H1 (cell line): ENCODE measurements around the gene E2F1. TPM values are rescaled to one million over a fixed set of nuclear protein-coding genes. Genes with fewer than 3 reads are reported as not detected.

Experiments used
- ASH2L ChIP-seq: fragments of 200-600, 300-600 bp; sonication (generic); IDR thresholded peaks from one replicate; pipeline ENCODE4 v1.7.1; 2017; ENCODE audit warnings: low read length
- BCL11A ChIP-seq, 2 experiments: IDR thresholded peaks; one replicate each; pipeline ENCODE4 v1.6.1; 2011; ENCODE audit warnings: low read depth in 2 of 2, low read length in 2 of 2, mild to moderate bottlenecking in 2 of 2
- CHD1 ChIP-seq: IDR thresholded peaks from 2 replicates; pipeline ENCODE4 v1.6.1; 2012; ENCODE audit warnings: low read depth, low read length, improper control_type of control experiment
- CREB1 ChIP-seq: IDR thresholded peaks from 2 replicates; pipeline ENCODE4 v1.6.1; 2012; ENCODE audit warnings: inconsistent platforms
- CTBP2 ChIP-seq: IDR thresholded peaks from 2 replicates; pipeline ENCODE4 v1.7.0; 2011; ENCODE audit warnings: borderline replicate concordance, mild to moderate bottlenecking, moderate library complexity, mixed read lengths, low read length; ENCODE audit not compliant: insufficient read depth, insufficient read length
- E2F6 ChIP-seq: IDR thresholded peaks from 2 replicates; pipeline ENCODE4 v1.6.1; 2012; ENCODE audit warnings: inconsistent platforms
- FOSL1 ChIP-seq: IDR thresholded peaks from 2 replicates; pipeline ENCODE4 v1.6.1; 2011; ENCODE audit warnings: mild to moderate bottlenecking, low read depth, low read length, moderate library complexity; ENCODE audit not compliant: insufficient read depth
- GTF2F1 ChIP-seq: IDR thresholded peaks from 2 replicates; pipeline ENCODE4 v1.6.1; 2012; ENCODE audit warnings: low read depth, low read length, improper control_type of control experiment, borderline replicate concordance
- JUND ChIP-seq: IDR thresholded peaks from 2 replicates; pipeline ENCODE4 v1.6.1; 2011; ENCODE audit warnings: mild to moderate bottlenecking, improper control_type of control experiment, low read length
- KDM1A ChIP-seq: fragments of 200-600, 300-600 bp; sonication (generic); IDR thresholded peaks from 2 replicates; pipeline ENCODE4 v1.7.1; 2016; ENCODE audit warnings: mild to moderate bottlenecking, low read length, borderline replicate concordance
- KDM5A ChIP-seq: fragments of 200-600 bp; IDR thresholded peaks from 2 replicates; pipeline ENCODE4 v1.7.1; 2012; ENCODE audit warnings: mild to moderate bottlenecking, low read length, inconsistent platforms, mixed read lengths
- POLR2A ChIP-seq, 2 experiments: IDR thresholded peaks; 1 replicate in 1 of 2; 2 replicates in 1 of 2; pipeline ENCODE4 v1.6.1; 2011; ENCODE audit warnings: low read depth in 2 of 2, low read length in 2 of 2, mild to moderate bottlenecking in 2 of 2; ENCODE audit errors: control extremely low read depth in 1 of 2
- POLR2AphosphoS5 ChIP-seq: IDR thresholded peaks from 2 replicates; pipeline ENCODE4 v1.6.1; 2011; ENCODE audit warnings: low read depth, low read length
- RBBP5 ChIP-seq: IDR thresholded peaks from 2 replicates; pipeline ENCODE4 v1.7.1; 2012; ENCODE audit warnings: low read depth, mild to moderate bottlenecking, inconsistent platforms, low read length, moderate library complexity, borderline replicate concordance
- RFX5 ChIP-seq: IDR thresholded peaks from 2 replicates; pipeline ENCODE4 v1.6.1; 2011; ENCODE audit warnings: low read depth, low read length, improper control_type of control experiment, borderline replicate concordance
- RNF2 ChIP-seq: fragments of 200-900, 300-1000 bp; sonication (generic); IDR thresholded peaks from 2 replicates; pipeline ENCODE4 v1.7.1; 2016; ENCODE audit warnings: borderline replicate concordance, low read depth, mild to moderate bottlenecking, antibody characterized with exemption, low read length; ENCODE audit not compliant: poor library complexity, severe bottlenecking; ENCODE audit errors: missing control alignments
- SAP30 ChIP-seq: fragments of 300-600 bp; sonication (generic); IDR thresholded peaks from 2 replicates; pipeline ENCODE4 v1.7.1; 2012; ENCODE audit warnings: low read length, moderate library complexity, mild to moderate bottlenecking, inconsistent platforms; ENCODE audit not compliant: insufficient read depth, insufficient replicate concordance
- SP4 ChIP-seq: IDR thresholded peaks from 2 replicates; pipeline ENCODE4 v1.6.1; 2012; ENCODE audit warnings: low read length, inconsistent platforms
- TAF7 ChIP-seq: optimal IDR thresholded peaks from 2 replicates; pipeline ENCODE3; 2011; ENCODE audit warnings: low read depth, mild to moderate bottlenecking, inconsistent platforms, low read length, moderate library complexity, borderline replicate concordance
- TBP ChIP-seq: IDR thresholded peaks from 2 replicates; pipeline ENCODE4 v1.6.1; 2011; ENCODE audit warnings: low read depth, low read length, improper control_type of control experiment
- TEAD4 ChIP-seq: IDR thresholded peaks from 2 replicates; pipeline ENCODE4 v1.6.1; 2012; ENCODE audit warnings: low read depth, low read length, inconsistent platforms, mixed read lengths
- USF2 ChIP-seq: IDR thresholded peaks from 2 replicates; pipeline ENCODE4 v1.6.1; 2011; ENCODE audit warnings: low read length, improper control_type of control experiment
- YY1 ChIP-seq: IDR thresholded peaks from 2 replicates; pipeline ENCODE4 v1.6.1; 2011; ENCODE audit warnings: low read depth, mild to moderate bottlenecking, low read length
- polyA plus RNA-seq, 7 experiments: library from polyadenylated mRNA; depleted of rRNA in 3 of 7; stranded (reverse) in 5 of 7; unstranded in 2 of 7; fragments of >200 nt in 5 of 7; fragments of 200-250 nt in 2 of 7; gene quantifications; 1 replicate in 5 of 7; 2 replicates in 1 of 7; 4 replicates in 1 of 7; pipeline versions ENCODE4 v1.2.1 to v1.2.3, GENCODE V29; 2011 to 2013; ENCODE audit warnings: missing spikeins in 2 of 7, mixed read lengths in 2 of 7
- total RNA-seq: library from RNA; stranded (reverse); fragmentation: NEBNext Ultra II Directional; extraction: Animal tissue kit (Norgen Biotek cat#: 25700); gene quantifications from 2 replicates; pipeline ENCODE4 v1.2.1, GENCODE V29; 2021

The E2F1 gene
- total and polyA plus RNA-seq, 2 of the 8 experiments (the other 6 are each of a cell fraction or from before 2014, with no cell fraction given): 33.4 to 35.8 TPM

GRCh38 chr20:33686100-33686983 lies at the start of gene E2F1 (continued):
- no peak for TF ChIP-seq SAP30
- no peak for TF ChIP-seq FOSL1
- no peak for TF ChIP-seq JUND
- no peak; the same call in 1 of the 2 replicates for TF ChIP-seq SP4
- no peak for TF ChIP-seq GTF2F1
- TF ChIP-seq CTBP2: no peak
- no peak for TF ChIP-seq KDM1A
- TF ChIP-seq ASH2L: peak; percentile 14
- TF ChIP-seq USF2: peak; percentile 60
- TF ChIP-seq E2F6: peak; percentile 94
- TF ChIP-seq RBBP5: no peak
- peak; percentile 82 for TF ChIP-seq TBP
- TF ChIP-seq KDM5A: no peak
- TF ChIP-seq TEAD4: no peak
- TF ChIP-seq POLR2A (IDR thresholded peaks at IDR 0.05; ENCODE audit: control extremely low read depth in 1 of 2, low read depth in 2 of 2, low read length in 2 of 2): peak; percentile 60 to 69
- no peak for TF ChIP-seq BCL11A (IDR thresholded peaks at IDR 0.05; ENCODE audit: low read depth in 2 of 2, low read length in 2 of 2)
- peak; percentile 58; the same call in 1 of the 2 replicates for TF ChIP-seq CREB1
- 0 out of 2 replicates have a peak, but pooled peaks have one; percentile 49 for TF ChIP-seq POLR2AphosphoS5
- no peak for TF ChIP-seq CHD1
- no peak for TF ChIP-seq RFX5
- peak; percentile 70 for TF ChIP-seq TAF7
- no peak for TF ChIP-seq YY1
- no peak for TF ChIP-seq RNF2
